ENCODE data around the gene GSC2. TPM values are rescaled to one million over a fixed set of nuclear protein-coding genes. Genes with fewer than 3 reads are reported as not detected.

GSC2 gene
- total and polyA plus RNA-seq, 9 of the 15 experiments (the other 6 are each of a cell fraction or from before 2014, with no cell fraction given), result not detected

DNA sequence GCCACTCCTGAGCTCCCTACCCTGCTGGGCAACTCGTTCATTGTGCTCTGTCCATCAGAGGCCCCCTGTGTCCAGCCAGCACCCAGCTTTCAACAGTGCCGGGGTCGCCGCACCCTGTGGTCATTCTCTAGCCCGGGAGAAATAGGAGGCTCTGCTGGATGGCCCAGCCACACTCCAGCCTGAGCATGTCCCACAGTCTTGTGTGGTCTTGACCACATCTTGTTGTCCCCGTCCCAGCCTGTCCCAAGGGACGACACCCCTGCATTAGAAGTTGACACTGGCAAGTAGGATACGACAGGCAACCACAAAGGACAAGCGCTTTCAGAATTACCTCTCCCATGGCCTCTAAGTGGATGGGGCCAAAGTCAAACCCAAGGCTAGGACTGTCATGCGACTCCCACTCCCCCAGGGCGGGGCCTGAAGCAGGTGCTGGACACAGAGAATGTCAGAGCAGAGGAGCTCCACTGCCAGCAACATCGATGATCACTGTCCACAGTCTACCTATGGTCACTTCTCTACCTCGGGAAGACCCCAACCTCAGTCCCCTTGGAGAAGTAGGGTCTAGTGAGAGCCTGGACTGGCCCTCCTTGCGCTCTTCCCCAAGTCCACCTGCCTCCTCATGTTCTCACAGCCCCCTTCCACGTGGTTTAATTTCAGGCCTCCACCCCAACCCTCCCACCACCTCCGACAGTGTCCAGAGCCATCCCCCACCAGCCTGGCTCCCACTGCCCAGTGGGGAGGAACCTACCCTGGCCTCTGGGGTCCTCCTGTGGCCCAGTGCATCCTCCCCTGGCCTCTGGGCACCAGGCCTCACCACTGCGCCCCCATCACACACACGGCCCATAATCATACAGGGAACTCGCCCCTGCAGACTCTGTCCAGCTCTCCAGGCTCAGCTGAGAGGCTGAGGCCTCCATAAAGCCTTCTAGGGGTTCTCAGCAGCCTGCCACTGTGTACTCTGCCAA is 23.5 kb downstream of the GSC2 start (continued):
- TF ChIP-seq HNRNPLL (IDR thresholded peaks at IDR 0.05; ENCODE audit: low read depth, low read length, poor library complexity, severe bottlenecking) (no peak), ESRRB (CRISPR knock-in tag; IDR thresholded peaks at IDR 0.05; ENCODE audit: borderline replicate concordance) (no peak), SAP30 (IDR thresholded peaks at IDR 0.05; ENCODE audit: borderline replicate concordance, insufficient read depth, low read depth, low read length, poor library complexity, severe bottlenecking) (peak; percentile 18), ZNF212 (CRISPR knock-in tag; IDR thresholded peaks at IDR 0.05) (no peak), ZBTB2 (IDR thresholded peaks at IDR 0.05) (no peak), ZZZ3 (IDR thresholded peaks at IDR 0.05) (no peak), TAF15 (IDR thresholded peaks at IDR 0.05; ENCODE audit: low read depth, low read length) (0 out of 2 replicates have a peak, but pooled peaks have one; percentile 55), CHD2 (IDR thresholded peaks at IDR 0.05; ENCODE audit: low read depth, low read length) (no peak), CBFA2T3 (IDR thresholded peaks at IDR 0.05) (no peak), MCM7 (IDR thresholded peaks at IDR 0.05) (peak in 1 of 2 experiments; percentile 60; a peak in 2 of 4 replicates), ELF2 (CRISPR knock-in tag; IDR thresholded peaks at IDR 0.05) (no peak), HMG20B (CRISPR knock-in tag; IDR thresholded peaks at IDR 0.05) (no peak)

All from K562 (cell line).